Measurements from ENCODE around the gene RRP8. TPM values are rescaled to one million over a fixed set of nuclear protein-coding genes. Genes with fewer than 3 reads are reported as not detected.
A peak's percentile ranks its signal among the peaks of the same experiment; 100 is the strongest.

The RRP8 gene
- total RNA-seq, 1 experiment from 2014 or later, result 16.0 TPM

DNA sequence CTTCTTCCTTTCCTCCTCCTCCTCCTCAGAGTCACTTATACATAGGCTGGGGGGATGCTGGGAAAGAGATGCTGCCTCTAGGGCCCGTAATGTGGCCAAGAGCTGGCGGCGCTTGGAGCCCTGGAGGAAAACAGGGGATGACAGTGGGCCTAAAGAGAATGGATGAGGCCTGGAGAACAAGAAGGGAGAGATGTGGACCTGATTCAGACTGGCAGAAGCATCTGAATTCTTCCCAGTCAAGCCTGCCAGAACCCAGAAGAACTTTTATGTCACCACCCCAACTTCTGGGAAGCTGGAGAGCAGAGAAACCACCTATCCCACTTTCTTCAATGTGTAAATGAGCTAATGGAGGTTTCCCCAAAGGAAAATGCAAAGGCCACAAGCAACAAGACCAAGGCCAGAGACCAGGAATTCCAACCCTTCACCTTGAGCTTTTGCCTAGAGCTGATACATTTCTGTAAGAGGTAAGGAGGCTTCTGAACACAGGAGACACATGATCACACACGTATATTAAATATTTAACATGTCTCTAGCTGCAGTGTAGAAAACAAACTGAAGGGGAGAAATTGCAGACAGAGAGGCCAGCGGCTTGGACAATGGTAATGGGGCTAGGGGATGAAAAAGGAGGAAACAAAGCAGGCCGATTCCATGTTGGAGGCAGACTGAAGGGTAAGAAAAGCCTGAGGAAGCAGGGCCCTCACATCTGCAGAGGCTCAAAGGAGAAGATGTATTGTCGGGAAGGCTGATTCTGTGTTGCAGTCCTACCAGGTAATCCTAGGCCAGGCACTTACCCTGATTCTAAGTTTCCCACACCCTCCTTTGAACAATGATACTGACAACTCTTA is 1.1 kb downstream of the RRP8 start:
- Histone ChIP-seq H3K4me1 (ENCODE audit: insufficient read depth, low read length) (peaks cover 3% of the 10 kb centered on the region; the same call in 1 of the 2 replicates), H3K4me2 (ENCODE audit: insufficient read depth, insufficient read length, low read length) (peak overlapping the region; percentile 88), H4K8ac (replicated peaks; ENCODE audit: insufficient read length, low read depth, low read length) (no peak overlapping the region), H4K20me1 (ENCODE audit: control insufficient read depth, insufficient read depth, insufficient read length) (no peaks in the 10 kb centered on the region), H3K9ac (ENCODE audit: extremely low read depth, insufficient read length, low read length) (peak overlapping the region; percentile 74), H2BK15ac (ENCODE audit: low read depth, low read length) (no peak overlapping the region), H2BK120ac (ENCODE audit: low read depth, low read length, poor library complexity, severe bottlenecking) (no peak overlapping the region), H3K79me1 (ENCODE audit: insufficient read depth, low read depth, low read length, poor library complexity, severe bottlenecking) (no peaks in the 10 kb centered on the region), H4K91ac (ENCODE audit: insufficient read length, low read depth, low read length) (no peak overlapping the region), H3K56ac (ENCODE audit: insufficient read length, low read depth, low read length) (no peak overlapping the region), H3K23ac (ENCODE audit: insufficient read length, low read depth, low read length) (no peak overlapping the region), H2BK5ac (ENCODE audit: insufficient read length, low read length) (no peak overlapping the region), H3K27ac (ENCODE audit: insufficient read length, low read depth, low read length) (no peak overlapping the region), H3K4ac (ENCODE audit: low read depth, low read length) (no peak overlapping the region), H3K14ac (ENCODE audit: insufficient read depth, low read length) (no peak overlapping the region), H2BK12ac (ENCODE audit: insufficient read length, low read depth, low read length) (no peak overlapping the region), H3K18ac (ENCODE audit: insufficient read length, low read depth, low read length) (no peak overlapping the region), H4K5ac (ENCODE audit: insufficient read length, low read depth, low read length) (no peak overlapping the region), H3K23me2 (ENCODE audit: insufficient read length, low read depth, low read length, poor library complexity, severe bottlenecking) (peaks cover 15% of the 10 kb centered on the region), H2BK20ac (ENCODE audit: low read depth, low read length, poor library complexity, severe bottlenecking) (no peak overlapping the region), H3K79me2 (ENCODE audit: insufficient read depth, low read length) (peaks cover 7% of the 10 kb centered on the region; the same call in 1 of the 2 replicates), H3K27me3 (ENCODE audit: insufficient read depth, low read length) (no peaks in the 10 kb centered on the region), H2AK5ac (ENCODE audit: insufficient read length, low read length) (no peak overlapping the region), H3T11ph (ENCODE audit: low read length) (no peak overlapping the region), H2AFZ (ENCODE audit: low read length) (no peak overlapping the region), H3K9me3 (ENCODE audit: control insufficient read depth, low read depth, low read length) (no peaks in the 10 kb centered on the region)
- Mint-ChIP-seq H3K4me1 (peaks cover 11% of the 10 kb centered on the region in 2 experiments), H3K9me3 (no peaks in the 10 kb centered on the region), H3K27ac (no peak overlapping the region), H3K36me3 (ENCODE audit: insufficient read depth in 1 of 3, low read depth in 3 of 3) (peaks cover 7 to 45% (median 30%) of the 10 kb centered on the region in 3 experiments; a peak in 6 of 7 replicates), H3K4me3 (no peak overlapping the region; a peak in 1 of 5 replicates), H3K27me3 (ENCODE audit: low read depth) (no peaks in the 10 kb centered on the region; the same call in 1 of the 2 replicates)
- WGBS (ENCODE audit: extremely low coverage, insufficient read length, low lambda C conversion rate), result no CpG with 5 or more reads among the region's 7 CpGs
- TF ChIP-seq, protein P1, sequence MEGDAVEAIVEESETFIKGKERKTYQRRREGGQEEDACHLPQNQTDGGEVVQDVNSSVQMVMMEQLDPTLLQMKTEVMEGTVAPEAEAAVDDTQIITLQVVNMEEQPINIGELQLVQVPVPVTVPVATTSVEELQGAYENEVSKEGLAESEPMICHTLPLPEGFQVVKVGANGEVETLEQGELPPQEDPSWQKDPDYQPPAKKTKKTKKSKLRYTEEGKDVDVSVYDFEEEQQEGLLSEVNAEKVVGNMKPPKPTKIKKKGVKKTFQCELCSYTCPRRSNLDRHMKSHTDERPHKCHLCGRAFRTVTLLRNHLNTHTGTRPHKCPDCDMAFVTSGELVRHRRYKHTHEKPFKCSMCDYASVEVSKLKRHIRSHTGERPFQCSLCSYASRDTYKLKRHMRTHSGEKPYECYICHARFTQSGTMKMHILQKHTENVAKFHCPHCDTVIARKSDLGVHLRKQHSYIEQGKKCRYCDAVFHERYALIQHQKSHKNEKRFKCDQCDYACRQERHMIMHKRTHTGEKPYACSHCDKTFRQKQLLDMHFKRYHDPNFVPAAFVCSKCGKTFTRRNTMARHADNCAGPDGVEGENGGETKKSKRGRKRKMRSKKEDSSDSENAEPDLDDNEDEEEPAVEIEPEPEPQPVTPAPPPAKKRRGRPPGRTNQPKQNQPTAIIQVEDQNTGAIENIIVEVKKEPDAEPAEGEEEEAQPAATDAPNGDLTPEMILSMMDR (conservative IDR thresholded peaks at IDR 0.05), result no peak
- DNase-seq, result no peak
